GM19023 (cell line): ENCODE data around the gene SLC15A3.

Experiments
- ATAC-seq: cut with Tn5 transposase; IDR thresholded peaks from one replicate; pipeline ENCODE4 v1.9.1; 2021; ENCODE audit warnings: mild to moderate bottlenecking, moderate library complexity; ENCODE audit not compliant: unreplicated experiment

The SLC15A3 gene

DNA sequence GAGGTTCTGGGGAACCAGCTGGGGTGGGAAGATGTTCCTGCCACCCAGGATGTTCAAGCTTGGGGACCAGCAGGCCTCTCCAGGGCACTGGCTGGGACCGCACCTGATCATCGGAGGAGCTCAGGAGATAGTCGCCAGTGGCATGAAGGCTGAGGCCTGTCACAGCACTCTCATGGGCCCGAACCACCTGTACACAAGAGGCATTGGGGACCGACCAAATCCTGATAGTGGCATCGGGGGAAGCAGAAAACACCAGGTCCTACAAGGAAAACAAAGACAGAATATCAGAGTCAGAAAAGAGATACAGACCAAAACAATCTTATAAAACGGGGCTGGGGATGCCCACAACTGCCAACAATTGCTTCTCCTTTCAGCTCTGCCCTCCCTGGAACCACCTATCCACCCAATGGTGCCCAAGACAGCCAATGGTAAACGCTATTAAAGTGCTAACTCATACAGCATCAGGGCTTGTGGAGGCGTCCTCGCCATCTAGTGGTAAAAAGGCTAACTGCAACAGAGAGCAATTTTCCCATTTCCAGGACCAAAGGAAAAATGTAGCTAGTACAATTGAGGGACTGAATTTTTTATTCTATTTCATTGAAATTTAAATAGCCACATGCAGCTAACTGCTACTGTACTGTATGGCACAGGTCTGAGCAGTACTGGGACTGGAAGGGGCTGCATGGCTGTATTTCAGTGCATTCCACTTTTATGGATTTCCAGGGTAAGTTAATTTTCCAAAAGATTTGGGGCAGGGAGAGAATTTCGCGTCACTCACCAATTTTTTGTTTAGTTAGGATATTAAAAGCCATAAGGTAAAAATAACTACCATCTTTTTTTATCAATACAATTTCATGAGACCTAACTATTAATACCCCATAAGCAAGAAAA is 52.7 kb downstream of the SLC15A3 start:
- no peak for ATAC-seq

DNA sequence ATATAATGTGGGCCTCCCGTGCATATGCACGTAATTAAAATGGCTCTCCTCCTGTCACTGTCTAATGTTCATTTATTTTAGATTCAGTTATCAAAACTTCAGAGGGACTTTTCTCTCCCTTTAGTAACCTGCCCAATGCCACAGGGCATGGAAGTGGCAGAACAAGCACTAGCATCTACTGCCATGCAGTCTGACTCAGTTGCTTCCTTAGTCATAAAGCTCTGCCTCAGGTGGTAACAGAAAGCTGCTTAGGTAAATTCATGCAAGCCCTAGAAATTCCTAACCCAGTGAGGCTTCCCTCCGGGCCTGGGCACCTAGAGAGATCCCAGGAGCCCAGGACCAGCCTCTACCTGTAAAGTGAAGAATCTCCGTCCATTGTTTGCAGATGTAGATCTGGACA is 54.5 kb downstream of the SLC15A3 start:
- no peak for ATAC-seq

DNA sequence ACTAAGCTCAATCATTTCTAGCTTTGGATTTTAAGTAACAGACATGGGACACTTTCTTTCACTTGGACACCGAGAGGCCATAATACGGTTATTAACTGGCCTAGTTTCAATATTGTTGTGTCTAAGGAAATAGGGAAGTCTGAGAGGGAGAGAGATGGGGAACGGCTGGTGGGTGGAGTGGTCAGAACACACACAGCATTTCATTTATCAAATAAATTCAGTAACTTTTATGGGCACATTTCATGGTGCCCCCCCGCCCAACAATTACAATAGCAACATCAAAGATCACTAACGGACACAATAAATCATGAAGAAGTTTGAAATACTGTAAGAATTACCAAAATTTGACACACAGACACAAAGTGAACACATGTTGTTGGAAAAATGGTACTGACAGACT is 56.3 kb downstream of the SLC15A3 start:
- ATAC-seq = no peak

DNA sequence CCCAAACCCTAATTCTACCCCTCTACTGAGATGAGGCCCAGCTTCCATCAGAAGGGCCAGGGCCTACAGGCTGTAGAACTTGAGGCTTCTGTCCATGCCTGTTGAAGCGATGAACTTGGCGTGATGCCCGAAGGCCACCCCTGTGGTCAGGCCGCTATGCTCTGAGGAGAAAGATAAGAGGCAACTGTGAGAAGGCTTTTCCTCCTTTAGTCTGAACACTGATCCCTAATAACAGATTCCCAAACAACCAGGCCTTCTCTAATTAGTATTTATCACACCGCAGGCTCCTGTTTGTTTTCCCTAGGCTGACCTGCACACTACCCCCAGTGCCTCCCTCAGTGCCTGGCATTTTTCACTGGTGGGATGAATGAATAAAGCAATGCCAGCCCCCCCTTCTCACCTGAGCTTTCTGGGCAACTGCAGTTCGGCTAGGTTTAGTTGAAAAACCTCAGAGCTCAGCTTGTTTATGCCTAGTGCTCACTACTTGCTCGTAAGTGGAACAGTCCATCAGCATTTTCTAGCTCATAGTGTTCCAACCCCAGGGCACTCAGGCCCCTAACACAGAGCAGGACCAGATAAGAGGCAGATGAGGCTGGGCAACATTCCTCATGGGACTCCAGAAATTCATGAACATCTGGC is 60.8 kb downstream of the SLC15A3 start:
- no peak for ATAC-seq

DNA sequence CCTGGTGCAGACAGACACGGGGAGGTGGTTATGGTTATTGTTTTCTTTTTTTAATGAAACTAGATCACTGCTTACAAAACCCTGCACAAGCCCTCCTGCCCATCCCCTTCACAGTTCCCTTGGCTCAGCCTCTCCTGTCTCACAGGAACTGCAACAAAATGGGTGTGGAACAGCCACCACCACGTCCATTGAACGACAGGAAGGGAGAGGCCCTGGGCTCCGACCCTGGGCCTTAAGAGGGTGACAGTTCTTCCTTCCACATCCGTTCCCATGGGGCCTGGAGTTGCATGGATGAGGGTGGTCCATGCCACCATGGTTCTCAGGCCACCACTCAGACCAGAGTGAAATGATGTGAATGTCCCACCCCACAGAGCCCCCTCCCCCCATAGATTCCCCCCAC is 61.3 kb downstream of the SLC15A3 start:
- no peak for ATAC-seq

DNA sequence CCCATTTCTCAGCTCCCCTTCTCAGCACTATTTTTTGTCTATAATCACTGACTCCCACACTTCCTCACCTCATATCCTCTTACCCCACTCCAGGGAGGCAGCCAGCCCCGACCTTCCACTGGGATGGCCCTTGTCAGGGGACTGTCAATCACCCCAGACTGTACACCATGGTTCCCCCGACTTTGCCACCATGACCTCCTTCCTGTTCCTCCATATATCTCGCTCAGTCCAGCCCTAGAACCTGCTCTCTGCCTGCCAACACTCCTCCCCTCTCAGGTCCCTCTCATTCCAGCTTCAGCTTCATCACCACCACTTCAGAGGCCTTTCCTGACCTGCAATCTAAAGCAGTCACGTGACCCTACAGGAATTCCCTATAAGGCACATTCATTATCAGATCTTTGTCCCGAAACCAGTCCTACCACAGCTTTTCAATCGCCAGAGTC is 62.1 kb downstream of the SLC15A3 start:
- no peak for ATAC-seq

DNA sequence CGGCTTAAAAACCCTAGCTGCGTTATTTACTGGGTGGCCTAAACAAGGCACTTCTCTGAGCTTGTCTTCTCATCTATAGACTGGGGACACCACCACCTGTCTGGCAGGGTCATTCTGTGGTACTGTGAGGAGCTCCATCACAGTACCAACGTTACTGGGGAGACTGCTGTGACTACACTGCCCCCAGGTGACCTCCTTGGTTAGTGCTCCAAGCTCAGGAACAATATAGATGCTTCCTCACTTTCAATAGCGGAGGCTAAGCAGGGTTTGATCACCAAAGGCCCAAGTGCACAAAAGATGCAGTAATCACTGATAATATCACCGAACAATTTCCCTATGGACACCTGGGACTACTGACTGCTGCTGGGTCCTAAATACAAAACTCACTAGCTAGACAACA is 64.4 kb downstream of the SLC15A3 start:
- peak; percentile 66 for ATAC-seq
